Heart left ventricle (tissue), 16 donors: ENCODE results near the gene SPIRE1. TPM values are rescaled to one million over a fixed set of nuclear protein-coding genes. Genes with fewer than 3 reads are reported as not detected.

Experiments
- ATAC-seq, 4 donors: fragments of 200-7000 bp; cut with Tn5 transposase; one replicate each; pipeline ENCODE4 v1.9.1; 2020 to 2022; ENCODE audit warnings: moderate library complexity in 4 of 4, mild to moderate bottlenecking in 3 of 4, moderate number of reproducible peaks in 1 of 4
- DNase-seq, 5 donors: peaks; one replicate each; pipeline ENCODE4 v3.0.0-alpha.2; 2020
- H3K27ac ChIP-seq, 12 donors: fragments of 200-600 bp; sonication (generic) in 4 of 12; one replicate each; pipeline versions ENCODE4 v1.5.0 to v1.8.0; 2016 to 2022; ENCODE audit warnings: mild to moderate bottlenecking in 2 of 12
- H3K27me3 ChIP-seq, 9 donors: fragments of 200-600 bp; sonication (generic) in 2 of 9; one replicate each; pipeline versions ENCODE4 v1.5.1 to v1.8.0; 2016 to 2022; ENCODE audit warnings: mild to moderate bottlenecking in 3 of 9
- H3K36me3 ChIP-seq, 9 donors: fragments of 200-600 bp; sonication (generic) in 2 of 9; one replicate each; pipeline versions ENCODE4 v1.5.0 to v1.8.0; 2018 to 2022; ENCODE audit warnings: mild to moderate bottlenecking in 2 of 9
- H3K4me1 ChIP-seq, 12 donors: fragments of 200-600 bp; sonication (generic) in 4 of 12; one replicate each; pipeline versions ENCODE4 v1.5.0 to v1.8.0; 2016 to 2022; ENCODE audit warnings: mild to moderate bottlenecking in 3 of 12
- H3K4me3 ChIP-seq, 12 donors: fragments of 200-600 bp; sonication (generic) in 4 of 12; one replicate each; pipeline versions ENCODE4 v1.5.0 to v1.8.0; 2017 to 2022; ENCODE audit warnings: mild to moderate bottlenecking in 9 of 12, moderate library complexity in 4 of 12
- H3K9me3 ChIP-seq, 12 donors: fragments of 200-600 bp; sonication (generic) in 4 of 12; one replicate each; pipeline versions ENCODE4 v1.5.0 to v1.8.0; 2016 to 2022; ENCODE audit warnings: mild to moderate bottlenecking in 1 of 12
- CTCF ChIP-seq, 12 donors: fragments of 200-600 bp; sonication (generic) in 4 of 12; IDR thresholded peaks; one replicate each; pipeline versions ENCODE4 v1.5.0 to v1.8.0; 2018 to 2022; ENCODE audit warnings: antibody characterized with exemption in 12 of 12, mild to moderate bottlenecking in 5 of 12
- POLR2A ChIP-seq, 2 donors: fragments of 450-650 bp; IDR thresholded peaks; one replicate each; pipeline ENCODE4 v1.6.1; 2017; ENCODE audit warnings: antibody characterized with exemption in 2 of 2, mild to moderate bottlenecking in 2 of 2, moderate library complexity in 2 of 2
- WGBS, 4 donors: extraction: QIAGEN DNeasy Blood & Tissue Kit in 2 of 4; methylation state at CpG; one replicate each; pipeline versions ENCODE4 v1.1.5 to v1.1.7; 2013 to 2018; 5-methylcytosine and 5-hydroxymethylcytosine counted together
- intact Hi-C, 10 donors: fragments of 100-400 bp; cut with DNase I; formaldehyde crosslinking; loops; one replicate each; pipeline versions ENCODE4 v1.11.1 to v1.14.2; 2022
- polyA plus RNA-seq, 2 donors: library from polyadenylated mRNA; stranded (reverse); fragments of 200-250 nt; gene quantifications; one replicate each; pipeline ENCODE4 v1.2.3, GENCODE V29; 2013
- total RNA-seq, 9 donors: library from RNA; depleted of rRNA in 2 of 9; stranded (reverse); fragments of >200 nt in 2 of 9; fragmentation: NEBNext Ultra II Directional in 3 of 9; extraction: Animal tissue kit (Norgen Biotek cat#: 25700) in 3 of 9; gene quantifications; one replicate each; pipeline versions ENCODE4 v1.1.0 to v1.2.4, GENCODE V29; 2016 to 2023
- donor health status: ischemic (EF 13 %, LVEDD 7.1; RV severe dilation, severe dysfunction).
- donor health status: healthy with polysubstance abuse.
- donor health status: DM: no; HTN: yes; CAD: no.
- donor health status: DM: no; HTN: no; CAD: no.
- donor health status: ischemic (EF 25% LVEDD 6.9; RV normal size, moderate dysfunction).
- donor health status: ischemic (EF 25% LVEDD 5.7; RV mildly dilated, moderate dysfunction).
- donor health status: healthy.
- donor health status: DM: yes; HTN: yes; CAD: no.
- donor health status: ischemic (EF 35%, LVEDD 5.7; RV mildly dilated, moderate dysfunction).
- donor health status: nonischemic (EF 11% LVEDD 7.7; RV severe dilation, severe dysfunction).
- donor health status: DM: yes; HTN: yes; CAD: no.
- donor health status: PGD.
- donor health status: ischemic (EF 29% LVEDD 5.4; RV normal size, mild dysfunction).
- donor health status: nonischemic (EF 23%, LVEDD 6.1; RV moderate dilation, normal function).

SPIRE1 gene
- total and polyA plus RNA-seq, 11 donors, result 8.3 to 67.6 (median 47.8) TPM

GRCh38 chr18:12640881-12641200 lies 17.1 kb downstream of the SPIRE1 start:
- Histone ChIP-seq H3K9me3 (no peaks in the 10 kb centered on the region), H3K27me3 (no peaks in the 10 kb centered on the region), H3K27ac (peak overlapping the region in 11 of 12 donors; percentile 13 to 83 (median 64)), H3K4me3 (no peak overlapping the region), H3K4me1 (peaks cover 0 to 42% (median 15%) of the 10 kb centered on the region in 12 donors), H3K36me3 (no peaks in the 10 kb centered on the region)
- DNase-seq, result no peak
- TF ChIP-seq POLR2A (IDR thresholded peaks at IDR 0.05) (no peak), CTCF (IDR thresholded peaks at IDR 0.05) (no peak)
- 65 to 70% (median 67%) methylated on average over 6 of the region's 6 CpGs for WGBS, 4 donors
- intact Hi-C loops, result loop anchor here in 1 of 10 donors (10.0 kb wide), 1 partner anchor 86 kb away; no protein-coding TSS in a partner anchor
- ATAC-seq, result peak in 3 of 4 donors; percentile 16 to 32 (median 18)

GRCh38 chr18:12639990-12640880 lies 17.7 kb downstream of the SPIRE1 start:
- peak; percentile 76 to 91 (median 85) for ATAC-seq
- H3K27me3 ChIP-seq, result no peaks in the 10 kb centered on the region
- TF ChIP-seq CTCF (IDR thresholded peaks at IDR 0.05), result peak in 3 of 12 donors; percentile 12 to 16 (median 15)
- no peak for TF ChIP-seq POLR2A (IDR thresholded peaks at IDR 0.05)
- H3K36me3 ChIP-seq, result no peaks in the 10 kb centered on the region
- peaks cover 0 to 36% (median 13%) of the 10 kb centered on the region in 12 donors for H3K4me1 ChIP-seq
- no peak overlapping the region for H3K4me3 ChIP-seq
- H3K9me3 ChIP-seq, result no peaks in the 10 kb centered on the region
- peak in 3 of 5 donors; percentile 36 to 48 (median 42) for DNase-seq
- H3K27ac ChIP-seq, result peak overlapping the region; percentile 13 to 83 (median 62)
- WGBS, 4 donors, result 59 to 69% (median 60%) methylated on average over 5 of the region's 5 CpGs
- intact Hi-C loops, result loop anchor here in 1 of 10 donors (10.0 kb wide), 1 partner anchor 85 kb away; no protein-coding TSS in a partner anchor

- Histone ChIP-seq H3K4me3 (no peak overlapping the region), H3K36me3 (peaks cover 0 to 5% (median 0%) of the 10 kb centered on the region in 9 donors), H3K27me3 (no peaks in the 10 kb centered on the region), H3K4me1 (peaks cover 0 to 22% (median 8%) of the 10 kb centered on the region in 12 donors), H3K9me3 (no peaks in the 10 kb centered on the region), H3K27ac (no peak overlapping the region)
- DNase-seq, result no peak
- WGBS, 4 donors, result 74 to 95% (median 82%) methylated on average over 3 of the region's 3 CpGs
- TF ChIP-seq POLR2A (IDR thresholded peaks at IDR 0.05), result no peak
- TF ChIP-seq CTCF (IDR thresholded peaks at IDR 0.05), result no peak
- intact Hi-C loops, result no loop called here
- ATAC-seq, result no peak
Observed at GRCh38 chr18:12638644-12639124, 19.2 kb downstream of the SPIRE1 start.

GRCh38 chr18:12637901-12638643 lies 19.8 kb downstream of the SPIRE1 start:
- peaks cover 0 to 9% (median 0%) of the 10 kb centered on the region in 9 donors for H3K36me3 ChIP-seq
- H3K4me1 ChIP-seq, result peaks cover 0 to 16% (median 3%) of the 10 kb centered on the region in 12 donors
- no peak for ATAC-seq

More at GRCh38 chr18:12637901-12638643, 19.8 kb downstream of the SPIRE1 start:
- 84 to 97% (median 96%) methylated on average over 4 of the region's 4 CpGs for WGBS, 4 donors
- TF ChIP-seq CTCF (IDR thresholded peaks at IDR 0.05) (no peak), POLR2A (IDR thresholded peaks at IDR 0.05) (no peak)
- H3K27me3 ChIP-seq, result no peaks in the 10 kb centered on the region
- no peaks in the 10 kb centered on the region for H3K9me3 ChIP-seq
- no peak for DNase-seq
- no peak overlapping the region for H3K4me3 ChIP-seq
- no peak overlapping the region for H3K27ac ChIP-seq
- intact Hi-C loops, result no loop called here
